ENCODE results near the gene DRAXIN. TPM values are rescaled to one million over a fixed set of nuclear protein-coding genes. Genes with fewer than 3 reads are reported as not detected.
A peak's percentile ranks its signal among the peaks of the same experiment; 100 is the strongest.

Gene DRAXIN
- total and polyA plus RNA-seq, 12 donors = under 0.01 to 0.08 (median 0.06) TPM; not detected in 7

GRCh38 chr1:11729498-11730428 lies 38.3 kb downstream of the DRAXIN start:
- Histone ChIP-seq H3K36me3 (replicated peaks in 1 of 2) (no peaks in the 10 kb centered on the region), H3K27ac (peak overlapping the region in 1 of 5 donors; percentile 69), H3K9me3 (replicated peaks in 1 of 3) (no peaks in the 10 kb centered on the region), H3K4me1 (replicated peaks in 1 of 2) (peaks cover 6 to 34% of the 10 kb centered on the region in 2 donors), H3K4me3 (no peak overlapping the region), H3K27me3 (no peaks in the 10 kb centered on the region)
- intact Hi-C loops (cut with DNase I) = no loop called here
- TF ChIP-seq POLR2A (IDR thresholded peaks at IDR 0.05) = no peak
- TF ChIP-seq, protein P1, sequence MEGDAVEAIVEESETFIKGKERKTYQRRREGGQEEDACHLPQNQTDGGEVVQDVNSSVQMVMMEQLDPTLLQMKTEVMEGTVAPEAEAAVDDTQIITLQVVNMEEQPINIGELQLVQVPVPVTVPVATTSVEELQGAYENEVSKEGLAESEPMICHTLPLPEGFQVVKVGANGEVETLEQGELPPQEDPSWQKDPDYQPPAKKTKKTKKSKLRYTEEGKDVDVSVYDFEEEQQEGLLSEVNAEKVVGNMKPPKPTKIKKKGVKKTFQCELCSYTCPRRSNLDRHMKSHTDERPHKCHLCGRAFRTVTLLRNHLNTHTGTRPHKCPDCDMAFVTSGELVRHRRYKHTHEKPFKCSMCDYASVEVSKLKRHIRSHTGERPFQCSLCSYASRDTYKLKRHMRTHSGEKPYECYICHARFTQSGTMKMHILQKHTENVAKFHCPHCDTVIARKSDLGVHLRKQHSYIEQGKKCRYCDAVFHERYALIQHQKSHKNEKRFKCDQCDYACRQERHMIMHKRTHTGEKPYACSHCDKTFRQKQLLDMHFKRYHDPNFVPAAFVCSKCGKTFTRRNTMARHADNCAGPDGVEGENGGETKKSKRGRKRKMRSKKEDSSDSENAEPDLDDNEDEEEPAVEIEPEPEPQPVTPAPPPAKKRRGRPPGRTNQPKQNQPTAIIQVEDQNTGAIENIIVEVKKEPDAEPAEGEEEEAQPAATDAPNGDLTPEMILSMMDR (IDR thresholded peaks at IDR 0.05) = no peak
- WGBS, 4 donors = 57 to 74% (median 67%) methylated on average over 17 to 26 of the region's 26 CpGs
- DNase-seq = peak in 1 of 7 donors; percentile 40

- Histone ChIP-seq H3K27me3 (no peaks in the 10 kb centered on the region), H3K27ac (peak overlapping the region in 3 of 5 donors; percentile 60 to 69 (median 69)), H3K4me1 (replicated peaks in 1 of 2) (peaks cover 6 to 35% of the 10 kb centered on the region in 2 donors), H3K36me3 (replicated peaks in 1 of 2) (no peaks in the 10 kb centered on the region), H3K9me3 (replicated peaks in 1 of 3) (no peaks in the 10 kb centered on the region), H3K4me3 (no peak overlapping the region)
- TF ChIP-seq POLR2A (IDR thresholded peaks at IDR 0.05) = no peak
- TF ChIP-seq, protein P1 (IDR thresholded peaks at IDR 0.05) = no peak
- 36 to 52% (median 40%) methylated on average over 4 to 5 of the region's 5 CpGs for WGBS, 4 donors
- intact Hi-C loops (cut with DNase I) = no loop called here
- peak in 1 of 7 donors; percentile 42 for DNase-seq
Measured at GRCh38 chr1:11730429-11730891, 39.0 kb downstream of the DRAXIN start.

DNA sequence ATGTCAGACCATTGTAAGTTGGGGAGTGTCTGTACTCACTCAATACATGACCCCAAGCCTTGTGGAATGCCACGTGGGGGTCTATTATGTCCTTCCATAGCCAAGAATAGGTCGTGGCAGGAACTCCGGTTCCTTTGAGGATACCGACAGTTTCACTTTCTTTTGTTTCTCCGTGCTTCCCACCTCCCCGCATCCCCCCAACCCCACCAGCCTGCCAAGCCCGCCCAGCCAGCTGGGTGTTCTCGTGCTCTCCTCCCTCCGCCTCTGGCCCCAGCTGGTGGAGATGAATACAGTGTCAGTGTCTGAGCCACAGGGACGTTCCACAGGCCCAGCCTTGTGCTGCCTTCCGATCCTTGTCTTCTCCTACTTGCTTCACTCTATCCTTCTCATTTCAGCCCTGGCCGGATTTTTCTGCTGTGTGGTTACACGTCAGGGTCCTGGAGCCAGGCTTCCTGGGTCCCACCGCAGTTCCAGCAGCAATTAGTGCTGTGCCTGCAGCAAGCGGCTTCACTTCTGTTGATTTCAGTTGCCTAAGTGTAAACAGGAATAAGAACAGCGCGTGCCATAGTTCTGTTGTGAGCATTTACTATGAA lies 40.3 kb downstream of the DRAXIN start:
- WGBS, 4 donors = 17 to 37% (median 25%) methylated on average over 15 to 17 of the region's 17 CpGs
- TF ChIP-seq, protein P1 (IDR thresholded peaks at IDR 0.05) = no peak
- TF ChIP-seq POLR2A (IDR thresholded peaks at IDR 0.05) = no peak
- DNase-seq = peak in 6 of 7 donors; percentile 42 to 83 (median 58)
- H3K27ac ChIP-seq = peak overlapping the region in 3 of 5 donors; percentile 53 to 69 (median 69)
- H3K9me3 ChIP-seq (replicated peaks in 1 of 3) = no peaks in the 10 kb centered on the region
- H3K4me1 ChIP-seq (replicated peaks in 1 of 2) = peaks cover 12 to 42% of the 10 kb centered on the region in 2 donors
- H3K4me3 ChIP-seq = peak overlapping the region in 1 of 4 donors; percentile 41
- no peaks in the 10 kb centered on the region for H3K27me3 ChIP-seq
- intact Hi-C loops (cut with DNase I) = no loop called here
- H3K36me3 ChIP-seq (replicated peaks in 1 of 2) = no peaks in the 10 kb centered on the region

GRCh38 chr1:11733306-11733705 lies 41.8 kb downstream of the DRAXIN start:
- Histone ChIP-seq H3K4me1 (replicated peaks in 1 of 2) (peaks cover 20 to 55% of the 10 kb centered on the region in 2 donors), H3K36me3 (replicated peaks in 1 of 2) (no peaks in the 10 kb centered on the region), H3K27me3 (no peaks in the 10 kb centered on the region), H3K27ac (no peak overlapping the region), H3K9me3 (replicated peaks in 1 of 3) (no peaks in the 10 kb centered on the region), H3K4me3 (no peak overlapping the region)
- intact Hi-C loops (cut with DNase I) = no loop called here
- 93 to 99% (median 95%) methylated on average over 3 of the region's 3 CpGs for WGBS, 4 donors
- DNase-seq = no peak
- TF ChIP-seq, protein P1 (IDR thresholded peaks at IDR 0.05) = no peak
- TF ChIP-seq POLR2A (IDR thresholded peaks at IDR 0.05) = no peak
